ENCODE data around the gene UBE2H.

Gene UBE2H

GRCh38 chr7:129950191-129950932 lies 2.4 kb downstream of the UBE2H start:
- no peak for DNase-seq

DNA sequence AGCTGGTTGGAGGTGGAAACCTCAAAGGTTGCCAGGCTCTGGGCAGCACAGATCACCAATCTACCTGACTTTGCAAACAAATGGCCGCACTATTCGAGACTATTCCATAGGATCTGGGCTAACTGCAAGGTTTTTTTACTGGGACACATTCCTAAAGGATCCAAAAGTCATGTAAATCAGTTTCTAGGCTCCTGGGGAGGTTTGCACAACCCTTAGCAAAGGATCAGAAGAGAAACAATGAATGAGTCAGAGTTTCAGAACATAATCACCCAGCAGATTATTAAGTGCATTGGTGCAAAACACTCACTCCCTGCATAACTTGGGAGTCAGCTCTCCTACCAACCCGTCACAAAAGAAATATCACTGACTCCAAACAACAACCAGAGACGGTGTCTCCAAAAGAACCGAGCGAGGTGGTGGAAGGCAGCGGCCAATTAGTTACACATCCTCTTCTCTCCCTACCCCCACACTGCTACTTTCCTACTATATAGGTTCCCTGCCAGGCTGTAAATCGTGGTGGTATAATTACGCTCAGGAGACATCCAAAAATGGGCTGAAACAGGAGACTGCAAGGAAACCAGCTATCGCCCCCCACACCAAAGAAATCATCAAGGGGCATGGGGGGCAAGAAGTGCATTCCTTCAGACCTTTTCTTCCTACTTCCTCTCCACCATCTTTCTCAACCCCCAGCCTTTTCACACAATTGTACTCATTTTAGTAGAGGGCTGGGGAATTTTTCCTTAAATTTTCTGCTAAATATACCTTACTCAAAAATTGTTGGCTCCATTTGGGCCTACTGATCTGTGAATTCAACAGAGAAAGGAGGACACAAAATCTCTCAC lies 3.2 kb downstream of the UBE2H start:
- DNase-seq: no peak

GRCh38 chr7:129948877-129949291 lies 3.9 kb downstream of the UBE2H start:
- peak; percentile 60 for DNase-seq

DNA sequence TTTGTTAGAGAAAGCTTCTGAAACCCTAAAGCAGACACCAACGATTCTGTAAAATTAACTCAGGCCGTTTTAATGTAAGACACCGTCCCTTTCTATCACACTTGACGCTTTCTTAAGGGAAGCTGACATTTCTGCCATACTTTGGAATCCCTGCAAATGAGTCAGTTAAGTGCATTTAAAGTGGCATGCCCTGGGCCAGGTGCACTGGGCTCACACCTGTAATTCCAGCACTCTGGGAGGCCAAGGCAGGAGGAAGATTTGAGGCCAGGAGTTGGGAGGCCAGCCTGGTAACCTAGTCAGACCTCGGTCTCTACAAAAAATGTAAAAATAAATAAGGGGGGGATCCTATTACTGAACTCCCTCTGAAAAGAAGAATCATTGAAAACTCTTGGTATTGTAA lies 4.4 kb downstream of the UBE2H start:
- no peak for DNase-seq

DNA sequence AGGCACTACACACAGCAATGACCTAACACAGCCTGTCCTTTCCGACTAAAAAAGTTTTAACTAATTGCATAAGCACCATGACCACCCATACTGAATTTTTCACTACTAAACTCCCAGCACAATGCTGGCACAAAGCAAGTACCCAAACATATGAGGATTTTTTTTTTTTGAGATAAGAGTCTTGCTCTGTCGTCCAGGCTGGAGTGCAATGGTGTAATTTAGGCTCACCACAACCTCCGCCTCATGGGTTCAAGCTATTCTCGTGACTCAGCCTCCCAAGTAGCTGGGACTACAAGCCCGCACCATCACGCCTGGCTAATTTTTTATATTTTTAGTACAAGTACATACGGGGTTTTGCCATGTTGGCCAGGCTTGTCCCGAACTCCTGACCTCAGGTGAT lies 5.1 kb downstream of the UBE2H start:
- DNase-seq: no peak

DNA sequence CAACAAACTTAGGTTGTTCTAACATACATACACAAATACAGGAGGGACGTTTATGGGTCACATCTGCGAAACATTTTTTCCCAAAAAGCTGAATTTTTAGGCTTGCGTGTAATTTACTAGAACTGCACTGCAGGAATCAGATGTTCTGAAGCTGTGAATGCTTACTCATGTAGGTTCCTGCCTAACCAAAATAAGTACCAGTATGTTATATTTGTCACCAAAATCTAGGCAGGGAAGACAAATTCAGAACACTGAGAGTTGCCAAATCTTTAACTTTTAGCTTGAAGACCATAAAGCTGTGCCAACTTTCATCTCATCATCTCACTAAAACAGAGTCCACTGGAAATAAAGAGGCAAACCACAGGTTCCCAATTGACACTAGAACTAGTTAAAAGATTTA lies 5.7 kb downstream of the UBE2H start:
- no peak for DNase-seq

GRCh38 chr7:129946282-129946681 lies 6.5 kb downstream of the UBE2H start:
- no peak for DNase-seq

GRCh38 chr7:129943352-129943751 lies 9.4 kb downstream of the UBE2H start:
- no peak for DNase-seq

DNA sequence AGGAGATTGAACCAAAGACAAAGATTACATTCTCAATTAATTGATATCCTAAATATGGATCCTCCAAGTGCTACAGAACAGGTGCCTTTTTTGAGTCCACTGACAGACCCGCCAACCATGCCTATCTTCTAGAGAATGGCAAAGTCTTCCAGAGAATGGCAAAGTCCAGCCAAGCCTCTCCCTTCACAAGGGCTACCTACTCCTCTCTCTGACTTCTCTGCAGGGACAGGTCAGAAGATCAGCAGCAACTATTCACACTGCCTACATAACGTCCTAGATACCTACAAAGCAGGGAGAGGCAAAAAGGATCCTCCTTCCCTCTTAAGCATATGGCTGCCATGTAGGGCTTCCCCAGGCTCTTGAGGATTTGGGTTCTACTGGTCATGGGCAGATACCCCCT lies 12.4 kb downstream of the UBE2H start:
- DNase-seq: no peak

DNA sequence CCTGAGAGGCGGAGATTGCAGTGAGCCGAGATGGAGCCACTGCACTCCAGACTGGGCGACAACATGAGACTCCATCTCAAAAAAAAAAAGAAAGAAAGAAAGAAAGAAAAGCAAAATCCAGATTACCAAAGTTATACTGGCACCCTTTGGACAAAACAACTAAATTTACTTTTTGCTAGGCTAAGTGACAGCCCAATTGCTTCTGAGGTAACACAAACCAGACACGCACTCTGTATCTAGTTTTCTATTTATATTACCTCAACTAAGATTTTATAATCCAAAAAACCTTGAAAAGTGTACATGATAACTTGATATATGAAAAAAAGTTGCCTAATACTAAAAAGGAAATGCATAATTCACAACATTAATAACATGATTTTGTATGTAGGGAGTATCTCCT lies 12.9 kb downstream of the UBE2H start:
- DNase-seq: no peak

DNA sequence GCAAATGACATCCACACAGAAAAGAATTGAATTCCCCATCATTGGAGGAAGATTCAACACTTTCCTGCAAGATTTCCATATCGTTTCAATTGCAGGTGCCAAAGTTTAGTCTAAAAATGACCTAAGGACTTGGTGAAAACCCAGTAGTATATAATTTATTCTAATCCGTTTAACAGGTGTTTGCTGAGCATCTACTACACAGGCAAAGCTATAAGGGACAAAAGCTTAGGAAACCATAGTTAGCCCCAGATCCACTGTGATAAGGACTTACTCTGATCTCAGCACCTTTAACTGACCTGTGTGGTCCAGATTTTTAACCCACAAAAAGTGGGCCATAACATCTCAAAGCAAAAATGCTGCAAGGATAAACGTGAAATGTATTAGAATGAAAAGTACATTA lies 19.1 kb downstream of the UBE2H start:
- DNase-seq: no peak

DNA sequence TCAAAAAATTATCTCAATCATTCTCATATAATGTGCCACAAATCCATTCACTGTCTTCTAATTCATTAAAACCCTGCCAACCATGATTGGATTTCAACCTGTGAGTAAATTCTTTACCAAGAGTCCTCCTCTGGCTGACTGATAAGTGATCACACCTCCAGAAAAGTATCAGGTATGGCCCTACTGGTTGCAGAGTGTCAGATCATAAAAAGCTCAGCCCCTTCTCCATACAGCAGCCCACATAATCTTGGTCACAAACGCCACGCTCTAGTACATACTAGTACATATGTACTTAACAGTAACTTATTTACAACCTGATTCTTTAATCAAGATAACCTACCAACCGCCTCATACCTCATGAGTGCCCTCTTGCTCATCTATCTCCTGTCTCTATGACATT lies 26.1 kb downstream of the UBE2H start:
- no peak for DNase-seq

DNA sequence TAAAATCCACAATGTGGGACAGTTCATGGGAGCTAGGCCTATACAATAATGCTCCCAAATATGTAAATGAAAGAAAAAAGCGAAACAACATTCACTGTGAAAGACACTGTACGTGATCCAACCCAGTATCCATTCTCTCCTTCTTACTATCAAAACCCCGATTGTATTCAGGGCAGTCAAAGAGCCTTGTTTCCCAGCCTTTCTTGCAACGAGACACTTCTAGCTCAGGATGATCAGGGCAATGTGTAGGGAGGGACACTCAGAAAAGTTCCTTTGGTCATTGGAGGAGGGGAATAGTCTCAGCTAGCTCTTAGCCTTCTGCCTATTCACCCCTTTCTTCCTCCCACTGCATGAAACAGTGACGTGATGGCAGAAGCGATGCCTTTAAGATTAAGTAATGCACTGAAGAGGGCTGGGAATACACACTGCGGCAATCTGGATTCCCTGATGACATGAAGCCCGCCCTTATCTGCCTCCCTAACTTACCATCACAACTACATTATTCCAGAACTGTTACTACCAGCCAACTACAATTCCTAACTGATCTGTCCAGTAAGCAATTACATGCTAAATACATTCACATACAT lies 27.3 kb downstream of the UBE2H start:
- DNase-seq: no peak

GRCh38 chr7:129924602-129925001 lies 28.2 kb downstream of the UBE2H start:
- no peak for DNase-seq

DNA sequence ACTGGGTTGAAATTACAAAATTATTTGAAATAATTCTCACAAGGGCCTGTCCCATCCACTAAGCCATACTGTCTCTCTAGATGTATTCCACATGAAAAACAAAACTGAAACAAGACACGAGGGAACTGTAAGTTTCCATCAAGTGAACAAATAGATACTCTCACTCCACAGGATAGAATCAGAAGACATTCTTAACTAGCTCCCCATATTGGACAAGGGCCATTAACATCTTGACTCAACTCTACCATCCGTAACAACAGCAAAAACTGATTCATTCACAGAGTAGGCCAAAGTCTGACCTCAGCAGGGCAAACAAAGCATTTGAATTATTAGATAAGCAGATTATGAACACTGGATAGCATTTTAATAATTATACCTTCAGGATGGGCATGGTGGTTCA lies 29.1 kb downstream of the UBE2H start:
- no peak for DNase-seq

GRCh38 chr7:129919492-129919891 lies 33.3 kb downstream of the UBE2H start:
- DNase-seq: no peak

- no peak for DNase-seq
Observed at GRCh38 chr7:129918922-129919321, 33.8 kb downstream of the UBE2H start.

GRCh38 chr7:129917934-129918333 lies 34.8 kb downstream of the UBE2H start:
- no peak for DNase-seq

DNA sequence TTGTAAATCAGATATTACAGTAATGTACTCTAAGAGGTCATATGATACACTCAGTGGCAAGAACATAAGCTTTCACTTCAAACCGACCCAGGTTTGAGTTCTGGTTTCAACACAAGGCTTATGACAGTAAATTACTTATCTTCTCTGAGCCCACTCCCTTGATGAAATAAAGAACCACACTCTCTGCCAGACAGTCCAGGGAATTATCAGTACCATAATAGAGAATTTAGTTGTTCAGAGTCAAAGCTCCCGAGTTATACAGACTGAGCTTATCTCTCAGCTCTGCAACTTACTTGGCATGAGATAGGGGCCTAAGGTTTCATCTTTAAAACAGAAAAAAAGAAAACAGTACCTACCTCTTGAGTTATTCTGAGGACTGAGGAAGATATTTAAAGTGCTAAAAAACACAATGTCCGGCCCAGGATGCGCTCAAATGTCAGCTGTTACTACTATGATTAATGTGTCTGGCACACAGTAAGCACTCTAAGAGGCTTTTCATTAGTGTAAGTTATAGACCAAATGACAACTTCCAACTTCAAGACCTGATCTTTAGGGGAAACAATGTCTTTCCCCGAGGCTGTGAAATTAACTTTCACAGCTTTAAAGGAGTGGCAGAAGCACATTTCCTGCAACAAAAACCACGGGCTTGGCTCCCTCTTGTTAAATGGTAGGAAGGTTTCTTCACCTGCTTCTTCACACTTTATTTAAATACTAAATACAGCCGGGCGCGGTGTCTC lies 38.1 kb downstream of the UBE2H start:
- no peak for DNase-seq

GRCh38 chr7:129913428-129913827 lies 39.3 kb downstream of the UBE2H start:
- DNase-seq: no peak

- DNase-seq: no peak
Observed at GRCh38 chr7:129911790-129912189, 41.0 kb downstream of the UBE2H start.

DNA sequence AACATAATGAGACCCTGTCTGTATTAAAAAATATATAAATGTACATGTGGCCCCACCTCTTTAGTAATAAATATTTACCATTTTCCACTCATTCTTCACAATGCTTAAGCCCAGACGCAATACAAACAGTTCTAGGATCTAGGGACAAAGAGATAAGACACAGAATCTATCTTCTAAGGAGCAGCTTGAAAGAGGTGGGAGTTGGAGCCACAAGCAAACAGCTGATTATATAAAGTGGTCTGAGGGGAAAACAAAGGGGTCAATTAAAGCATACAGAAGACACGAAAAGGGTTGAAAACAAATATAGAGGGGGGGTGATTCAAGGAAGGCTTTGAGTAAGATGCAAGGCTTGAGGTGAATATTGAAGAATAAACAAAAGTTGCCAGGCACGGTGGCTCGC lies 43.1 kb downstream of the UBE2H start:
- DNase-seq: no peak

GRCh38 chr7:129908181-129908580 lies 44.6 kb downstream of the UBE2H start:
- no peak for DNase-seq

Measured in NCI-H1048 (cell line).